GM18873 (cell line): ENCODE results near the gene ZNF3.

ENCODE experiments used
- ATAC-seq: cut with Tn5 transposase; IDR thresholded peaks from one replicate; pipeline ENCODE4 v1.9.1; 2021; ENCODE audit warnings: mild to moderate bottlenecking, moderate library complexity, moderate number of reproducible peaks; ENCODE audit not compliant: unreplicated experiment, low FRiP score

Gene ZNF3

DNA sequence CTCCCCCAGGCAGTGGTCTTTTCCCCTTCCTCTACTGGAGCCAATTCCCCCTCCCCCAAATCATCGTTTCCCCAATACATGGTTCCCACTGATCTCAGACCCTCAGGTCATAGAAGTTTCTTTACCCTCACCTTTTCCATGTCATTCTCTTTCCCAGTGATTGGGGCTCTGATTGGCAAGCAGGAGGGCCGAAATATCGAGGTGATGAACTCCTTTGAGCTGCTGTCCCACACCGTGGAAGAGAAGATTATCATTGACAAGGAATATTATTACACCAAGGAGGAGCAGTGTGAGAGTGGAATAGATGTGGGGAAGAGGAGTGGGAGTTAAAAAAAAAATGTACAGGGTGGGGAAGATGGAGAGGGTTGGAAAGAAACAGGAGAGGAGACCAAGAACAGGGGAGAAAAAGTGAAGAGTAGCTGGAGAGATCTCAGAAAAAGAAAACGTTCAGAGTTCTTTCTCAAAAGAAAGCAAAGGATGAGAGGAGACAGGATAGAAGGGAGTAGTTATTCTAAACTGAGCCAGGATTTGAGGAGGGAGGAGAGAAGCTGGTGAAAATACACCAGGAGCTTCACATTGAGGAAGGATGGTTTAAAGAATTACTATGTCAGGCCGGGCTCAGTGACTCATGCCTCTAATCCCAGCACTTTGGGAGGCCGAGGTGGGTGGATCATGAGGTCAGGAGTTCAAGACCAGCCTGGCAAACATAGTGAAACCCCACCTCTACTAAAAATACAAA, 8.1 kb upstream of the ZNF3 start:
- no peak for ATAC-seq

DNA sequence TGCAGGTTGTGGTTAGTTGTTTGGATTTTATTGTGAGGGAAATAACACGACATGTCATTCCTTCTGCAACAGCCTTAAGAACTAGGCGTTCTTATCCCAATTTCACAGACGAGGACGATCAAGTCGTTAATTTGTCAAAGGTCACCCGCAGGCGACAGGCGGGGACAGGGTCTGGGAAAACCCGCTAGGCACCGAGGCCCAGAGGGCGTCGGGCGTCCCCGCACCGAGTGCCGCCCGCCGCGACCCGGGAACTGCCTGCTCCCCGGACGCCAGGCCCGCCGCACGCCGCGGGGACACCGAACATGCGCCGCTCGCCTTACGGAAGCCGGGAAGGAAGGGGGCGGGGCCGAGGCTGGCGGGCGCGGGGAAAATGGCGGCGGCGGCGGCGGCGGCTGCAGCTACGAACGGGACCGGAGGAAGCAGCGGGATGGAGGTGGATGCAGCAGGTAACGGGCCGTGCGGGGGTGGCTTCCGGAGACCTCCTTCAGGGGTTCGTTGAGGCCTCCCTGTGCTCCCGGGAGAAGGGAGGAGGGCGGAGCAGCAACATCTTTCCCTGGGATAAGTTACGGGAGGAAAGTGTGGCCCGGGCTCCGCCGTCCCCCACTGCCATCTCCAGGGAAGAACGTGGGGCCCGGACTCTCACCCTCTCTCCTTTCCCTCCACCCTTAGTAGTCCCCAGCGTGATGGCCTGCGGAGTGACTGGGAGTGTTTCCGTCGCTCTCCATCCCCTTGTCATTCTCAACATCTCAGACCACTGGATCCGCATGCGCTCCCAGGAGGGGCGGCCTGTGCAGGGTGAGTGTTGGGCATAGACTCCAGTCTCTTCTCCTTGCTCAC, 7.3 kb upstream of the ZNF3 start, which contains the start of gene COPS6:
TSS of gene COPS6 (plus strand) at position 349 of the 837 bp plus-strand sequence. CDS start at position 371, 22 bp downstream.
- ATAC-seq: no peak

DNA sequence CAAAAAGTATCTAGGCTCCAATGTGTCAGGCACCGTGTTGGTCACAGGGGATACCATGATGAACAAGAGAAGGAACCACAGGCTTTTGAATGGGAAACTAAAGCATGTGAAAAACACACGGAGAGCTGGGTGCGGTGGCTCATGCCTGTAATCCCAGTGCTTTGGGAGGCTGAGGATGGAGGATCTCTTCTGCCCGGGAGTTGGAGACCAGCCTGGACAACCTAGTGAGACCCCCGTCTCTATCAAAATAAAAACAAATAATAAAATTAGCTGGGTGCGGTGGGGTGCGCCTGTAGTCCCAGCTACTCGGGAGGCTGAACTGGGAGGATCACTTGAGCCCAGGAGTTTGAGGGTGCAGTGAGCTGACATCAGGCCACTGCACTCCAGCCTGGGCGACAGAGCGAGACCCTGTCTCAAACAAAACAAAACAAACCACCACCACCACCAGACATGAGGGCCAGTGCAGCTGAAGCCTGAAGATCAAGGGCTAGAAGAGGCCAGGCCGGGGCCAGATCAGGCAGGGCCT, 6.6 kb upstream of the ZNF3 start:
- ATAC-seq: no peak

DNA sequence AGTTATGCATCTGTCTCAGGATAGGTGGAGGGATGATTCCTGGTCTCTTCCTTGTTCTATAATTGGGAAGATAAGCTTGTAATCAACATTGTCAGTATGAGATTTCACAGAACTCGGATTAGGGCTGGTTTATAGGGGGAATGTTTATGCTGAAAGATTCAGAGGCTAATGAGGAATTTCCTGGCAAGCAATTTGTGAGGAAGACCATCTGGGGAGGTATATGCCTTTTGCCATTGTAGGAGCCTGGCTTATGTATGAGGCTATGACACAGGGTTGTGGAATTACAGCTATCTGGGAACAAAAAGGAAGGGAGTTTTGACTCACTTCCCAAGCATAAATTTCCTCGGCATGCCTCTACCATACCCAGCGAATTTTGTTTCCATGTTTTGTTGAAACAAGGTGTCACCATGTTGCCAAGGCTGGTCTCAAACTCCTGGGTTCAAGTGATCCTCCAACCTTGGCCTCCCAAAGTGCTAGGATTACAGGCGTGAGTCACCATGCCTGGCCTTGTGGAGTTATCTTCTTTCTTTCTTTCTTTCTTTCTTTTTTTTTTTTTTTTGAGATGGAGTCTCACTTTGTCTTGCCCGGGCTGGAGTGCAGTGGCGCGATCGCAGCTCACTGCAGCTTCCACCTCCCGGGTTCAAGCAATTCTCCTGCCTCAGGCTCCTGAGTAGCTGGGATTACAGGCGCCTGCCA, 5.7 kb upstream of the ZNF3 start:
- no peak for ATAC-seq

DNA sequence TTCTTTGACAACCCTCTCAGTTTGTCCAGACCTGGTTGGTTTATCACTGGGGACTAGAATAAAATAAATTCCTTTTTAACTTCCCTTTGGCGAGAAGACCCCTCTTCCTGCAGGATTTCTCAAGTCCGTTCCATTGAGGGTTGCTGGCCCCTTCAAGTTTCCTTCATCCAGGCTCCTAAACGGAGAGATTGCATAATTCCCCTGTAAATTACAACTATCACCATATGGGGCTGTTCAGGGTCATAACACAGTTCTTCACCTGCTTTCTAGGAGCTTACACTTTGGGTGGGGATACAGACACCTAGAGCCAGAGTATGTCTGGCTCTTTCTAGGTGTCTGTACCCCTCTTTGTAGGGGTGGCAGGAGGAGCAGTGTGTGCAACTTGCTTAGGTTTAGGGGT, 4.0 kb upstream of the ZNF3 start:
- no peak for ATAC-seq

DNA sequence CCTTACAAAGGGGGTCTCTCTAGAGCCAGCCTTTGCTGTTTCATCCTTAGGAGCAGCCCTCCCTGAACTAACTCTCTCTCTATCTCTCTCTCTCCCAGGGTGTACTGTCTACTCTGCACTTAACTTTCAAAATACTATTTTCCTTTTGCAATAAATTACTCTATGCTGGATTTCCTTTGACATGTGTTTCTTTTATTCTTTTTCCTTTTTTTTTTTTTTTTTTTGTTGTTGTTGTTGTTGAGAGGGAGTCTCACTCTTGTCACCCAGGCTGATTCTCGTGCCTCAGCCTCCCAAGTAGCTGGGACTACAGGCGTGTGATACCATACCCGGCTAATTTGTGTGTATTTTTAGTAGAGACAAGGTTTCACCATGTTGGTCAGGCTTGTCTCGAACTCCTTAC, 1.5 kb upstream of the ZNF3 start:
- ATAC-seq: no peak

DNA sequence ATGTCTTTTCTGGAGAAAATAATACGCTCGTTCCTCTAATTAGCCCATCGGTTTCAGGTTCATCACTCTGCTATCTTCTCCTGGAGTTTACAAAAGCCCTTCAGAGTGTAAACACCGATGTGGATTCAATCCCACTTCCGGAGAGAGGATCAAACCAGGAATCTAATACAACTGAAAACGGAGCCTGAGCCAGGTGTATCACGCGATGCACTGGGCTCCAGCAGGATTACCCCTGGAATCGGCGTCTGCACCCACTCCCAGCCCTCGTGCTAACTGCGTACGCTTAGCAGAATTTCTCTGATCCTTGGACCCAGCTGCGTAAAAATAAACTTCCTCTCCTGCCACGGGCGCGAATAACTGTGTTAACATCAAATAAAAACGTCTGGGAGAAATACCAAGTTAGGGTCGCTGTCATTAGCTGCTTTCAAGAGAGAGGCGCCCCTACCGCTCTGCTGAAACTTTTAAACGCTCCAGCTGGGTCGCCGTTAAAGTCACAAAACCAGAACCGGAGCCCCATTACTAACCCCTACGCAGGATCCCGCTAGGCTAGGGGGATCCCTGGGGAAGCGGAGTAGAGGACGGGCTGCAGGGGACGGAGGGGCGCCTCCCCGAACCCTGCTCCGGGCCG, 502 bp downstream of the ZNF3 start:
- ATAC-seq: no peak

DNA sequence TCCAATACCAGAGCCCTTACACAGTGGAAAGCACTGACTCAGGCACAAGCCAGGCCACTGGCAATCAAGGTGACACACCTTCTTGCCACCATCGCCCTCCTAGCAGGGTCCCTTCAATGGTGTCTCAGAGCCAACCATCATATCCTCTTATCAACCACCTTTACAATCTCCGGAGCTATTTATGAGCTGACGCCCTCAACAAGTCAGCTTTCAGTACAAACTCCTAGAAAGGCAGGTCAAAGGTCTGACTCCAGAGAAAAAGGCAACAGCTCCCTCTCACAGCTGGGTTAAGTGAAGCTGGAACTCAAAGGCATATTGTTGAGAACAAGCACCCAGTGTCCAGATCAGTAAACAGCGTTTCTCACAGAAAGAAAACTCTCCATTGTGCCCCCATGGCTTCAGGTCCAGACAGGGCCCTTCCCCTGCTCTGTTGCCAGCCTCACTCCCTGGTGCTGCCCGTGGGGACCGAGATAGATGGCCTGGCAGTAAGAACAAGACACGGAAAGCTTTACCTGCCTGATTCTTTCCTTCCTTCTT, 2.4 kb downstream of the ZNF3 start:
- ATAC-seq: no peak

DNA sequence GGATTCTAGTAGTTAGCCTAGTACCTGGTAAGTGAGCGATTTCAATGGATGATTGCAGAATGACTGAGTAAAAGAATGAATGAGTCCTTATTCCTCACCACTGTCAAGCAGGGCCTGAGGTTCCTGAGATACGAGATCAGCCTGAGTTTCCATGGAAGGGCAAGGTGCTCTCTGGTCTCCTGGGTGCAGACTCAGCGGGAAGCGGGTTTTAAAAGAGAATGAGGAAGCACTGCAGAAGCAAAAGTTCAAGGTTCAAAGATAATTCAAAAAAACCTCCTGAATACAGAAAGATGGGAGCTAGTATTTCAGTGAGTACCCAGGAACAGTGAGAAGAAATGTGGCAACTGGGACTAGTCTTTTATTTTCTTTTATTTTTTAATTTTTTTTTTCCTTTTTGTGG, 4.3 kb downstream of the ZNF3 start:
- no peak for ATAC-seq

DNA sequence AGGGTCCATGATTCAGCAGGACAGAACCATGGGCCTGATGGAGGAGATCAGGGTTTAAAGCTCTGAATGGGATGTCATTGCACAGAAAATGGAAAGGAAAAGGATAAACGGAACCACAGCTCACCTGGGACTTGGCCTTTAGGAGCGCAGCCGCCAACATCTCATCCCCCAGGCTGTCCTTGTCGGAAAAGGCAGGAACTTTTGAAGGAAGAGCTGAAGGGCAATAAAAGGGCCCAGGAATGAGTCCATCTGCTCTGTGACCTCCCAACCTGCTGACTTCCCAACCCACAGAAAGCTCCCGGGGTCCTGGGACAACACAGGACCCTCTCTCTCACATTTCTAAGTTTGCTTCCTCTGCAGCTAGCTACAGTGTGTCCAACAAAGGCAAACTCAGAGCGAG, 6.1 kb downstream of the ZNF3 start:
- no peak for ATAC-seq

DNA sequence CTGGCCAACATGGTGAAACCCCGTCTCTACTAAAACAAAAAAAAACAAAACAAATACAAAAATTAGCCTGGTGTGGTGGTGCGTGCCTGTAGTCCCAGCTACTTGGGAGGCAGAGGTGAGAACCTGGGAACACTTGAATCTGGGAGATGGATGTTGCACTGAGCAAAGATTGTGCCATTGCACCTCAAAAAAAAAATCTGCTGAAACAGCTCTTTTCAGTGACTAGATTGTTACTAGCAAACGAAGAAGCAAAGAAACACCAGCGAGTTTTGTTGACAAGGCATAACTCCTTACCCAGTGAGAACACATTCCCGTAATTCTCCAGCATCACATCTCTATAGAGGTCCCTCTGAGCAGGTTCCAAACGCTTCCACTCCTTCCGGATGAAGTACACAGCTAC, 6.7 kb downstream of the ZNF3 start:
- ATAC-seq: no peak

DNA sequence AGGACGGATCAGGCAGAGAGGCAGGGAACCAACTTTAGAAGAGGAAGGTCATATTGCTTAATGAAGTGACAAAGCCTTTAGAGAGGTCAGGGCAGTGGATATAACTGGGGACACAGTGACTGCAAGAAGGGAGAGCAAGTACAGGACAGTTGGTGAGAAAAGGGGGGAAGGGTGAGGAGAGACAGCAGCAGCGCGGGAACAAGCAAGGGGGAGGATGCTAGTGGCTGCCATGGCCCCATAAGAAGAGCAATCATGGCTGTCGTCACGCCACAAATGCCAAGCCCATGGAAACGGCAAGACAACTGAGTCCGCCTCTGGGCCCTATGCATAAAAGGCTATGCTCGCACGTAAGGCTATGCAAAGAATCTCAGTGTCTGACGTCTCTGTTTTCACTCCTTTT, 9.1 kb downstream of the ZNF3 start:
- ATAC-seq: no peak

DNA sequence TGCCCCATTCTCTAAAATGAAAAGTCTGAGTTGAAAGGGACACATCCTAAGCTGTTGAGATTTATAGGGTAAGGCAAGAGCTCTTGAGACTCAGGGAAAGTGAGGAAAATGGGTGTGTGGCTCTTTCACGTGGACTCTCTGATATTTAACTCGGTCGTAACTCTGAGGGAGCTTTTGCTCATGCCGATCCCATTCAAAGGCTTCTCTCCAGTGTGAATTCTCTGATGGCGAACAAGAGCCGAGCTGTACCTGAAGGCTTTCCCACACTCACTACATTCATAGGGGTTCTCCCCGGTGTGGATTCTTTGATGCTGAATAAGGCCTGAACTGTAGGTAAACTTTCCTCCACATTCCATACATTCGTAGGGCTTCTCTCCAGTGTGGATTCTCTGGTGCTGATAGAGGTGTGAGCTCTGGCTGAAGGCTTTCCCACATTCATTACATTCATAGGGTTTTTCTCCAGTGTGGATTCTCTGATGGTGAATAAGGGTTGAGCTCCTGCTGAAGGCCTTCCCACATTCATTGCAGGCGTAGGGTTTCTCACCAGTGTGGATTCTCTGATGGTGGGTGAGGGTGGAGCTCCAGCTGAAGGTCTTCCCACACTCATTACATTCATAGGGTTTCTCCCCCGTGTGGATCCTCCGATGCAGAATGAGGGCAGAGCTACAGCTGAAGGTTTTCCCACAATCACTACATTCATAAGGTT, 10.4 kb downstream of the ZNF3 start:
- ATAC-seq: no peak

DNA sequence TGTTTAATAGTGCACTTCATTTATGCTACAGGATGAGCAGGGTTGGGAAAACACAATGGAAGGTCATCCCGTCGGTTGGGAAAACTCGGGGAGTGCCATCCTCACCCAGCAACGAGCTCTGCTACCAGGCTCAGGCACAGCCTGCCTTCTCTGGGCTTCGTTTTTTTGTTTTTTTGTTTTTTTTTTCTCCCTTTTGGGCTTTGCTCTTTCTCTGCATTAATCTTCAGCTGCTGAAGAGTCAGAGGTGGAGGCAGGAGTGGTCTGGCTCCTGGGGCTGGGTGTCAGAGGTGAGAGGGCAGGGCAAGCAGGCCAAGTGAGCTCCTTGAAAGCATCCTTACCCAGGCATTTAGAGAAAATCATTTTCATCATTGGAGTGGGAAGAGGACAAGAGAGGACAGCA, 11.5 kb downstream of the ZNF3 start:
- ATAC-seq: no peak

DNA sequence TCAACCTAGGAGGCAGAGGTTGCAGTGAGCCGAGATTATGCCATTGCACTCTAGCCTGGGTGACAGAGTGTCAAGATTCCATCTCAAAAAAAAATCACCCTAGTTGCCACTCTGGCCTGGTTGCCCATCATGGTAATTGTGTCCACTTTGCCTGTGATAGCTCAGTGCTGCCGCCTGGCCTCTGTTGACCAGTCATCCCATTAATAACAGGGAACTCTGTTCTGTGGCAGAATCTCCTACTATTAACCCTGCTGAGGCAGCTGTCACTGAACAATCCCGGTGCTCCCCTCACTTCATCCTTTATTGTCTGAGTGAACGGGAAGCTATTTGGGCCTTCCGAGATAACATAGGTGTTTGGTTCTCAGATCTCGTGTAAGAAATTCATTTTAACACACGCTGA, 14.6 kb downstream of the ZNF3 start:
- no peak for ATAC-seq

DNA sequence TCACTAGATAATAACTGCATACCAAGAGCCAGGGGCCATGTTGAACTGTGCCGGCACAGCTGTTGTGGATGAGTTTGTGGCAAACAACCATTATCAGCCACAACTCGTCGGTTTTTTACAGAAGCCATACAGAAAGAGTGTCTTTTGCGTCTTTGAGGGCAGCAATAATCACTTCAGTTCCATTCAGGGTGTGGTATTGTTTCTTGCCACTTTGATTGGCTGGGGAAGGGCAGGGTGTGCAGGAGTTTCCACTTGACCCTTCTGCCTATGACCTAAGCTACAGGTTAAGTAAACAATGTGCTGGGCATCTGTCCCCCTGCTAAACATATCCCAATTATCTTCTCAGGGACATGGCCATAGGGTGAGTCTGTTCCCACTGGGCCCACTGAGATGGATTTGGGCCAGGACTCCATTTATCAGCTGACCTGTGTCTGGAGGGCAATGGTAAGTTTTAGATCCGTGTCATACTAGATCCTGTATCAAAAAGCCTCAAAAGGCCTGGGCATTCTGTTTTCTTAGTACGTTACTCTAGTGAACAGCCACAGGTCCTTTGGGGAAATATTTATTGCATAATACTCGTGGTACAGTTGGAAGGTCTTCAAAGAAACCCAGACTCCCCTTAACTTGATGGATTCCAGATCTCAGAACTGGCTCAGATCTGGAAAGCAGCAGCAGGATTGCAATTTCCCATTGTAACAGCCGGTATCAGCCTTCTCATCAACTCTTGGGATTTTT, 15.9 kb downstream of the ZNF3 start:
- ATAC-seq: no peak

DNA sequence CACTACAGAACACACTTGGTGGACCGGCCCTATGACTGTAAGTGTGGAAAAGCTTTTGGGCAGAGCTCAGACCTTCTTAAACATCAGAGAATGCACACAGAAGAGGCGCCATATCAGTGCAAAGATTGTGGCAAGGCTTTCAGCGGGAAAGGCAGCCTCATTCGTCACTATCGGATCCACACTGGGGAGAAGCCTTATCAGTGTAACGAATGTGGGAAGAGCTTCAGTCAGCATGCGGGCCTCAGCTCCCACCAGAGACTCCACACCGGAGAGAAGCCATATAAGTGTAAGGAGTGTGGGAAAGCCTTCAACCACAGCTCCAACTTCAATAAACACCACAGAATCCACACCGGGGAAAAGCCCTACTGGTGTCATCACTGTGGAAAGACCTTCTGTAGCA, 17.4 kb downstream of the ZNF3 start:
- no peak for ATAC-seq

DNA sequence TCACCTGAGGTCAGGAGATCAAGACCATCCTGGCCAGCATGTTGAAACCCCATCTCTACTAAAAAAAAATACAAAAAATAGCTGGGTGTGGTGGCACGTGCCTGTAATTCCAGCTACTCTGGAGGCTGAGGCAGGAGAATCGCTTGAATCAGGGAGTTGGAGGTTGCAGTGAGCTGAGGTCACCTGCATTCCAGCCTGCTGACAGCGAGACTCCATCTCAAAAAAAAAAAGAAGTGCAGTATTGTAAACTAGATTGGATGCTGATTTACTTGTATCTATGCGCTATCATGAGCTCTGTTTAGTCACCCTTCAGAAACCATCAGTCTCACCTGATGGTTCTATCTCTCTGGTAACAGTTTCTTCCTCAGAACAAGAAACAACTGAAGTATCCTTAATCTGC, 18.1 kb downstream of the ZNF3 start:
- no peak for ATAC-seq
